Lower leg skin (tissue), 3 donors: ENCODE results near the gene NT5M.

ENCODE experiments used
- POLR2A ChIP-seq, 2 donors: fragments of 450-650 bp; IDR thresholded peaks; one replicate each; pipeline ENCODE4 v1.6.1; 2016 to 2017; ENCODE audit warnings: antibody characterized with exemption in 2 of 2, mild to moderate bottlenecking in 1 of 2, moderate library complexity in 1 of 2
- TF ChIP-seq, protein P1 (sequence below), 3 donors: fragments of 450-650 bp; IDR thresholded peaks; one replicate each; pipeline ENCODE4 v1.5.1; 2016; ENCODE audit warnings: antibody characterized with exemption in 3 of 3, mild to moderate bottlenecking in 3 of 3, moderate library complexity in 2 of 3

GRCh38 chr17:17363638-17364337, 60.6 kb downstream of the NT5M start:
- TF ChIP-seq POLR2A (IDR thresholded peaks at IDR 0.05), result no peak
- TF ChIP-seq, protein P1, sequence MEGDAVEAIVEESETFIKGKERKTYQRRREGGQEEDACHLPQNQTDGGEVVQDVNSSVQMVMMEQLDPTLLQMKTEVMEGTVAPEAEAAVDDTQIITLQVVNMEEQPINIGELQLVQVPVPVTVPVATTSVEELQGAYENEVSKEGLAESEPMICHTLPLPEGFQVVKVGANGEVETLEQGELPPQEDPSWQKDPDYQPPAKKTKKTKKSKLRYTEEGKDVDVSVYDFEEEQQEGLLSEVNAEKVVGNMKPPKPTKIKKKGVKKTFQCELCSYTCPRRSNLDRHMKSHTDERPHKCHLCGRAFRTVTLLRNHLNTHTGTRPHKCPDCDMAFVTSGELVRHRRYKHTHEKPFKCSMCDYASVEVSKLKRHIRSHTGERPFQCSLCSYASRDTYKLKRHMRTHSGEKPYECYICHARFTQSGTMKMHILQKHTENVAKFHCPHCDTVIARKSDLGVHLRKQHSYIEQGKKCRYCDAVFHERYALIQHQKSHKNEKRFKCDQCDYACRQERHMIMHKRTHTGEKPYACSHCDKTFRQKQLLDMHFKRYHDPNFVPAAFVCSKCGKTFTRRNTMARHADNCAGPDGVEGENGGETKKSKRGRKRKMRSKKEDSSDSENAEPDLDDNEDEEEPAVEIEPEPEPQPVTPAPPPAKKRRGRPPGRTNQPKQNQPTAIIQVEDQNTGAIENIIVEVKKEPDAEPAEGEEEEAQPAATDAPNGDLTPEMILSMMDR (IDR thresholded peaks at IDR 0.05), result no peak
